ENCODE data around the gene EFR3B.
"Not testable (repeated sequence)": the region's sequence is repeated elsewhere in the genome, so short reads cannot be mapped to it uniquely, and the experiment has no call there.

Gene EFR3B

GRCh38 chr2:25072606-25073005, 30.7 kb downstream of the EFR3B start:
- DNase-seq (ENCODE audit: low spot score) = no peak

- no peak for DNase-seq (ENCODE audit: low spot score)
Observed at GRCh38 chr2:25073025-25073424, 31.1 kb downstream of the EFR3B start.

- DNase-seq (ENCODE audit: low spot score) = no peak
Observed at GRCh38 chr2:25073914-25074313, 32.0 kb downstream of the EFR3B start.

GRCh38 chr2:25074826-25075225, 33.0 kb downstream of the EFR3B start:
- no peak for DNase-seq (ENCODE audit: low spot score)

- DNase-seq (ENCODE audit: low spot score) = no peak
Observed at GRCh38 chr2:25076749-25077148, 34.9 kb downstream of the EFR3B start.

- no peak for DNase-seq (ENCODE audit: low spot score)
Observed at GRCh38 chr2:25077789-25078169, 35.9 kb downstream of the EFR3B start.

- DNase-seq (ENCODE audit: low spot score) = peak; percentile 45
Observed at GRCh38 chr2:25078170-25079049, 36.5 kb downstream of the EFR3B start.

GRCh38 chr2:25079050-25079635, 37.3 kb downstream of the EFR3B start:
- DNase-seq (ENCODE audit: low spot score) = no peak

GRCh38 chr2:25081237-25081790, 39.4 kb downstream of the EFR3B start:
- DNase-seq (ENCODE audit: low spot score) = no peak

- no peak for DNase-seq (ENCODE audit: low spot score)
Observed at GRCh38 chr2:25082002-25082622, 40.2 kb downstream of the EFR3B start.

- no peak for DNase-seq (ENCODE audit: low spot score)
Observed at GRCh38 chr2:25085761-25086560, 44.1 kb downstream of the EFR3B start.

GRCh38 chr2:25088817-25089516, 47.1 kb downstream of the EFR3B start:
- no peak for DNase-seq (ENCODE audit: low spot score)

- no peak for DNase-seq (ENCODE audit: low spot score)
Observed at GRCh38 chr2:25089605-25090315, 47.9 kb downstream of the EFR3B start.

GRCh38 chr2:25090801-25091200, 48.9 kb downstream of the EFR3B start:
- DNase-seq (ENCODE audit: low spot score) = no peak

- no peak for DNase-seq (ENCODE audit: low spot score)
Observed at GRCh38 chr2:25091265-25091664, 49.4 kb downstream of the EFR3B start.

GRCh38 chr2:25098056-25098455, 56.2 kb downstream of the EFR3B start:
- DNase-seq (ENCODE audit: low spot score) = no peak

- no peak for DNase-seq (ENCODE audit: low spot score)
Observed at GRCh38 chr2:25098670-25099486, 57.0 kb downstream of the EFR3B start.

- not testable (repeated sequence) for DNase-seq (ENCODE audit: low spot score)
Observed at GRCh38 chr2:25102352-25102751, 60.5 kb downstream of the EFR3B start.

- peak; percentile 10 for DNase-seq (ENCODE audit: low spot score)
Observed at GRCh38 chr2:25103287-25103871, 61.5 kb downstream of the EFR3B start.
